ENCODE measurements around the gene TMEM128. TPM values are rescaled to one million over a fixed set of nuclear protein-coding genes. Genes with fewer than 3 reads are reported as not detected.

TMEM128 gene
- total and polyA plus RNA-seq, 2 of the 13 experiments (the other 11 are each of a cell fraction or from before 2014, with no cell fraction given), result 19.4 to 27.9 TPM

GRCh38 chr4:4259484-4260100, 11.6 kb upstream of the TMEM128 start (continued):
- TF ChIP-seq, protein P1, sequence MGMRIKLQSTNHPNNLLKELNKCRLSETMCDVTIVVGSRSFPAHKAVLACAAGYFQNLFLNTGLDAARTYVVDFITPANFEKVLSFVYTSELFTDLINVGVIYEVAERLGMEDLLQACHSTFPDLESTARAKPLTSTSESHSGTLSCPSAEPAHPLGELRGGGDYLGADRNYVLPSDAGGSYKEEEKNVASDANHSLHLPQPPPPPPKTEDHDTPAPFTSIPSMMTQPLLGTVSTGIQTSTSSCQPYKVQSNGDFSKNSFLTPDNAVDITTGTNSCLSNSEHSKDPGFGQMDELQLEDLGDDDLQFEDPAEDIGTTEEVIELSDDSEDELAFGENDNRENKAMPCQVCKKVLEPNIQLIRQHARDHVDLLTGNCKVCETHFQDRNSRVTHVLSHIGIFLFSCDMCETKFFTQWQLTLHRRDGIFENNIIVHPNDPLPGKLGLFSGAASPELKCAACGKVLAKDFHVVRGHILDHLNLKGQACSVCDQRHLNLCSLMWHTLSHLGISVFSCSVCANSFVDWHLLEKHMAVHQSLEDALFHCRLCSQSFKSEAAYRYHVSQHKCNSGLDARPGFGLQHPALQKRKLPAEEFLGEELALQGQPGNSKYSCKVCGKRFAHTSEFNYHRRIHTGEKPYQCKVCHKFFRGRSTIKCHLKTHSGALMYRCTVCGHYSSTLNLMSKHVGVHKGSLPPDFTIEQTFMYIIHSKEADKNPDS (CRISPR knock-in tag; IDR thresholded peaks at IDR 0.05), result no peak
- TF ChIP-seq, protein P2, sequence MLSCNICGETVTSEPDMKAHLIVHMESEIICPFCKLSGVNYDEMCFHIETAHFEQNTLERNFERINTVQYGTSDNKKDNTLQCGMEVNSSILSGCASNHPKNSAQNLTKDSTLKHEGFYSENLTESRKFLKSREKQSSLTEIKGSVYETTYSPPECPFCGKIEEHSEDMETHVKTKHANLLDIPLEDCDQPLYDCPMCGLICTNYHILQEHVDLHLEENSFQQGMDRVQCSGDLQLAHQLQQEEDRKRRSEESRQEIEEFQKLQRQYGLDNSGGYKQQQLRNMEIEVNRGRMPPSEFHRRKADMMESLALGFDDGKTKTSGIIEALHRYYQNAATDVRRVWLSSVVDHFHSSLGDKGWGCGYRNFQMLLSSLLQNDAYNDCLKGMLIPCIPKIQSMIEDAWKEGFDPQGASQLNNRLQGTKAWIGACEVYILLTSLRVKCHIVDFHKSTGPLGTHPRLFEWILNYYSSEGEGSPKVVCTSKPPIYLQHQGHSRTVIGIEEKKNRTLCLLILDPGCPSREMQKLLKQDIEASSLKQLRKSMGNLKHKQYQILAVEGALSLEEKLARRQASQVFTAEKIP (CRISPR knock-in tag; IDR thresholded peaks at IDR 0.05; ENCODE audit: borderline replicate concordance), result no peak
- no peak for TF ChIP-seq ZFP37 (CRISPR knock-in tag; IDR thresholded peaks at IDR 0.05; ENCODE audit: borderline replicate concordance)
- no peak for TF ChIP-seq ZKSCAN1 (IDR thresholded peaks at IDR 0.05; ENCODE audit: low read length)
- no peak for TF ChIP-seq ZNF770 (CRISPR knock-in tag; IDR thresholded peaks at IDR 0.05)
- TF ChIP-seq POLR2AphosphoS2 (IDR thresholded peaks at IDR 0.05; ENCODE audit: low read depth, low read length), result no peak
- TF ChIP-seq TRAFD1 (CRISPR knock-in tag; IDR thresholded peaks at IDR 0.05; ENCODE audit: borderline replicate concordance), result no peak
- TF ChIP-seq SMC3 (IDR thresholded peaks at IDR 0.05; ENCODE audit: low read length), result no peak
- TF ChIP-seq ZSCAN25 (CRISPR knock-in tag; IDR thresholded peaks at IDR 0.05), result no peak
- TF ChIP-seq, protein P3, sequence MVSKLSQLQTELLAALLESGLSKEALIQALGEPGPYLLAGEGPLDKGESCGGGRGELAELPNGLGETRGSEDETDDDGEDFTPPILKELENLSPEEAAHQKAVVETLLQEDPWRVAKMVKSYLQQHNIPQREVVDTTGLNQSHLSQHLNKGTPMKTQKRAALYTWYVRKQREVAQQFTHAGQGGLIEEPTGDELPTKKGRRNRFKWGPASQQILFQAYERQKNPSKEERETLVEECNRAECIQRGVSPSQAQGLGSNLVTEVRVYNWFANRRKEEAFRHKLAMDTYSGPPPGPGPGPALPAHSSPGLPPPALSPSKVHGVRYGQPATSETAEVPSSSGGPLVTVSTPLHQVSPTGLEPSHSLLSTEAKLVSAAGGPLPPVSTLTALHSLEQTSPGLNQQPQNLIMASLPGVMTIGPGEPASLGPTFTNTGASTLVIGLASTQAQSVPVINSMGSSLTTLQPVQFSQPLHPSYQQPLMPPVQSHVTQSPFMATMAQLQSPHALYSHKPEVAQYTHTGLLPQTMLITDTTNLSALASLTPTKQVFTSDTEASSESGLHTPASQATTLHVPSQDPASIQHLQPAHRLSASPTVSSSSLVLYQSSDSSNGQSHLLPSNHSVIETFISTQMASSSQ (IDR thresholded peaks at IDR 0.05; ENCODE audit: low read depth), result peak; percentile 75
- TF ChIP-seq, protein P3 (CRISPR knock-in tag; IDR thresholded peaks at IDR 0.05; ENCODE audit: borderline replicate concordance), result peak; percentile 80; the same call in 1 of the 2 replicates
- TF ChIP-seq ZFP1 (CRISPR knock-in tag; IDR thresholded peaks at IDR 0.05), result no peak; the same call in 1 of the 2 replicates
- TF ChIP-seq ZNF446 (CRISPR knock-in tag; IDR thresholded peaks at IDR 0.05), result no peak
- TF ChIP-seq SAP130 (CRISPR knock-in tag; IDR thresholded peaks at IDR 0.05; ENCODE audit: low read depth), result peak; percentile 87
- TF ChIP-seq ZNF550 (CRISPR knock-in tag; IDR thresholded peaks at IDR 0.05; ENCODE audit: borderline replicate concordance), result no peak
- TF ChIP-seq NFIC (IDR thresholded peaks at IDR 0.05; ENCODE audit: low read length), result peak; percentile 76; the same call in 1 of the 2 replicates
- peak; percentile 67; the same call in 1 of the 2 replicates for TF ChIP-seq TCF7L2 (IDR thresholded peaks at IDR 0.05; ENCODE audit: low read depth, low read length)
- no peak for TF ChIP-seq MAF1 (CRISPR knock-in tag; IDR thresholded peaks at IDR 0.05; ENCODE audit: borderline replicate concordance)

Measured in HepG2 (cell line).